Endothelial cell of umbilical vein (primary cell): ENCODE measurements around the gene PLXNB3. TPM values are rescaled to one million over a fixed set of nuclear protein-coding genes. Genes with fewer than 3 reads are reported as not detected.

Source experiments
- BruUV-seq: library from RNA; stranded (reverse); fragments of 400-500 nt; replicated peaks from 2 replicates; lab custom pipeline; 2021; lab: Mats Ljungman, UMichigan
- CTCF ChIA-PET: fragments of 300-600, 350-600 bp; sonication (Branson Sonifier 250); formaldehyde crosslinking; loops from one replicate; lab custom pipeline; 2021; ENCODE audit warnings: antibody characterized with exemption, inconsistent platforms; lab: Charles Lee
- POLR2A ChIA-PET: fragments of 300-600, 350-600 bp; sonication (Branson Sonifier 250); formaldehyde crosslinking; loops from one replicate; lab custom pipeline; 2021; ENCODE audit warnings: antibody characterized with exemption, inconsistent platforms; lab: Charles Lee
- DNase-seq: peaks from one replicate; pipeline ENCODE4 v3.0.0-alpha.2; 2011; ENCODE audit warnings: low read depth, low spot score
- FAIRE-seq: peaks from 2 replicates; lab custom pipeline; 2011; peaks lifted over from hg19 to GRCh38; lab: Jason Lieb, UNC
- H2AFZ ChIP-seq: 2 replicates; pipeline ENCODE4 v1.6.0; 2012; ENCODE audit warnings: low read depth, low read length, control low read depth, inconsistent platforms
- H3K27ac ChIP-seq: 2 replicates; pipeline ENCODE4 v1.5.1; 2011; ENCODE audit warnings: low read depth, mild to moderate bottlenecking, control low read depth, low read length, moderate library complexity; ENCODE audit not compliant: insufficient read depth
- H3K27me3 ChIP-seq, 2 experiments: 2 replicates each; pipeline versions ENCODE4 v1.6.0 to v1.6.1; 2011; ENCODE audit warnings: low read length in 2 of 2, mixed read lengths in 1 of 2; ENCODE audit not compliant: control insufficient read depth in 2 of 2, insufficient read depth in 2 of 2
- H3K36me3 ChIP-seq, 2 experiments: 2 replicates in 1 of 2; 3 replicates in 1 of 2; pipeline ENCODE4 v1.5.1; 2011; ENCODE audit warnings: low read length in 2 of 2, mild to moderate bottlenecking in 1 of 2, moderate library complexity in 1 of 2; ENCODE audit not compliant: control insufficient read depth in 2 of 2, insufficient read depth in 2 of 2; ENCODE audit errors: extremely low read depth in 1 of 2
- H3K4me1 ChIP-seq: 3 replicates; pipeline ENCODE4 v1.5.1; 2011; ENCODE audit warnings: mild to moderate bottlenecking, low read length; ENCODE audit not compliant: control insufficient read depth, insufficient read depth; ENCODE audit errors: extremely low read depth
- H3K4me2 ChIP-seq: 2 replicates; pipeline ENCODE4 v1.6.1; 2011; ENCODE audit warnings: low read length, control low read depth, mixed read lengths; ENCODE audit not compliant: insufficient read depth
- H3K4me3 ChIP-seq, 3 experiments: fragments of 200-600 bp in 1 of 3; sonication (generic), shearing (Covaris generic) in 1 of 3; replicated peaks in 1 of 3; 2 replicates each; pipeline ENCODE4 v1.5.1; 2011 to 2016; ENCODE audit warnings: control low read depth in 3 of 3, low read length in 3 of 3, mild to moderate bottlenecking in 2 of 3, inconsistent platforms in 1 of 3, low read depth in 1 of 3, moderate library complexity in 1 of 3; ENCODE audit not compliant: insufficient read depth in 1 of 3
- H3K79me2 ChIP-seq: 2 replicates; pipeline ENCODE4 v1.6.0; 2012; ENCODE audit warnings: low read length, inconsistent platforms; ENCODE audit not compliant: control insufficient read depth, insufficient read depth
- H3K9ac ChIP-seq: replicated peaks from 2 replicates; pipeline ENCODE3; 2011; ENCODE audit warnings: low read length, control low read depth; ENCODE audit not compliant: insufficient read depth; ENCODE audit errors: extremely low read depth
- H3K9me1 ChIP-seq: replicated peaks from 3 replicates; pipeline ENCODE4 v1.6.0; 2011; ENCODE audit warnings: mild to moderate bottlenecking, low read length; ENCODE audit not compliant: control insufficient read depth, insufficient read depth; ENCODE audit errors: extremely low read depth
- H3K9me3 ChIP-seq: replicated peaks from 2 replicates; pipeline ENCODE4 v1.5.1; 2012; ENCODE audit warnings: low read length, inconsistent platforms; ENCODE audit not compliant: control insufficient read depth, insufficient read depth
- H4K20me1 ChIP-seq: replicated peaks from 2 replicates; pipeline ENCODE3; 2011; ENCODE audit warnings: mild to moderate bottlenecking, low read length; ENCODE audit not compliant: control insufficient read depth, insufficient read depth; ENCODE audit errors: extremely low read depth
- EZH2 ChIP-seq: IDR thresholded peaks from 2 replicates; pipeline ENCODE4 v1.6.1; 2012; ENCODE audit warnings: borderline replicate concordance, low read depth, mild to moderate bottlenecking, moderate library complexity, low read length, inconsistent platforms; ENCODE audit not compliant: severe bottlenecking
- FOS ChIP-seq: IDR thresholded peaks from 2 replicates; pipeline ENCODE4 v1.6.1; 2011; ENCODE audit warnings: mild to moderate bottlenecking, low read length, moderate library complexity, borderline replicate concordance; ENCODE audit not compliant: insufficient read depth
- GATA2 ChIP-seq: IDR thresholded peaks from 2 replicates; pipeline ENCODE4 v1.7.0; 2011; ENCODE audit warnings: low read depth, mild to moderate bottlenecking, moderate library complexity, mixed read lengths, low read length; ENCODE audit not compliant: insufficient read length, insufficient read depth
- JUN ChIP-seq: IDR thresholded peaks from 2 replicates; pipeline ENCODE4 v1.6.1; 2011; ENCODE audit warnings: borderline replicate concordance, low read depth; ENCODE audit not compliant: insufficient read length, insufficient read depth
- MAX ChIP-seq: IDR thresholded peaks from 2 replicates; pipeline ENCODE4 v1.6.1; 2011; ENCODE audit not compliant: insufficient read depth, insufficient read length
- MYC ChIP-seq: IDR thresholded peaks from one replicate; pipeline ENCODE4 v1.6.1; 2011; ENCODE audit warnings: mild to moderate bottlenecking, low read depth, low read length
- POLR2A ChIP-seq: IDR thresholded peaks from 2 replicates; pipeline ENCODE4 v1.6.1; 2012; ENCODE audit warnings: low read depth, mild to moderate bottlenecking, control low read depth, low read length
- POLR2AphosphoS5 ChIP-seq: IDR thresholded peaks from 2 replicates; pipeline ENCODE4 v1.6.1; 2012; ENCODE audit warnings: low read depth, mild to moderate bottlenecking, control low read depth, low read length, moderate library complexity; ENCODE audit not compliant: insufficient read depth
- dilution Hi-C: fragments of 300-500 bp; cut with MboI; formaldehyde crosslinking; loops from one replicate; pipeline ENCODE4 v1.15.0; 2019; ENCODE audit warnings: low sequenced_read_pairs; ENCODE audit not compliant: extremely low pct_ligation_motif_present
- intact Hi-C: fragments of 100-400 bp; cut with micrococcal nuclease; formaldehyde crosslinking; loops from one replicate; pipeline ENCODE4 v1.10.0; 2022
- polyA plus RNA-seq, 4 experiments: library from polyadenylated mRNA; depleted of rRNA in 3 of 4; stranded (reverse) in 3 of 4; unstranded in 1 of 4; fragments of >200 nt; gene quantifications; 2 replicates each; pipeline versions ENCODE4 v1.2.1 to v1.2.3, GENCODE V29; 2011 to 2012; ENCODE audit warnings: missing spikeins in 1 of 4
- total RNA-seq: library from RNA; stranded (reverse); gene quantifications from 2 replicates; pipeline ENCODE4 v1.2.3, GENCODE V29; 2021
- TF ChIP-seq, protein P1 (sequence below), 2 donors: IDR thresholded peaks; 1 replicate in 1 of 2; 2 replicates in 1 of 2; pipeline ENCODE4 v1.5.1; 2011; ENCODE audit warnings: low read length in 2 of 2, mild to moderate bottlenecking in 2 of 2, moderate library complexity in 2 of 2, control low read depth in 1 of 2, inconsistent platforms in 1 of 2, low read depth in 1 of 2; ENCODE audit not compliant: insufficient read depth in 1 of 2; ENCODE audit errors: extremely low read depth in 1 of 2

The PLXNB3 gene
- total and polyA plus RNA-seq, 2 donors (not counting 3 experiments of a cell fraction or from before 2014, with no cell fraction given): 19.0 to 31.4 TPM

DNA sequence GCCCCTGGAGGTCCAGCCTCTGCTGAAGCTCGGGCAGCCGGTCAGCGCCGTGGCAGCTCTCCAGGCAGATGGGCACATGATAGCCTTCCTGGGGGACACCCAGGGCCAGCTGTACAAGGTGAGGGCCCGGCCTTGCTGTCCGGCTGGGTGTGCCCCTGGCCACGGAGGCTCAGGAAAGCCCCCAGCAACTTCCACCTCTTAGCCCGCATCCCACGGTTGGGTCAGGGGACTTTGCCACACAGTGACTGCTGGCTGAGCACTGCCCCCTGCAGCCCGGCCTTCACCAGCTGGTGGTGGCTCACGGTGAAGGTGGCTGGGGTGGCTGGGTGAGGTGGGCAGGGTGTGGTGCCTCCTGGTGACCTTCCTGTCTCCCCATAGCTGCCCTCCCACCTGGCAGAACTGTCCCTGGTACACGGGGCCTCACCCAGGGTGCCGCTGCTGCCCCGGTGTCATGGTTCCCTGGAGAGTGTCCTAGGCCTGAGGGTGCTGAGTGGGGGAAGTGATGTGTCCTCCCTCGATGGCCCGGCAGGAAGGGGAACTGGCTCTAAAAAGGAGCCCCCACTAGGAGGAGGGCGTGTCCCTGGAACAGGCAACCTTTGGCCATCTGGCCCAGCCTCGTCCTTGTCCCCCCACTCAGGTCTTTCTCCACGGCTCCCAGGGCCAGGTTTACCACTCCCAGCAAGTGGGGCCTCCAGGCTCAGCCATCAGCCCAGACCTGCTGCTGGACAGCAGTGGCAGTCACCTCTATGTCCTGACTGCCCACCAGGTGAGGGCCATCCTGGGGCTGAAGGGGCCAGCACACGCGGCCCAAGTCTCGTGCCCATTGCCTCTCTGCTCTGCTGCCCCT is 4.5 kb downstream of the PLXNB3 start:
- peaks cover 0 to 17% of the 10 kb centered on the region in 2 experiments for H3K36me3 ChIP-seq
- H3K9me1 ChIP-seq: no peaks in the 10 kb centered on the region
- dilution Hi-C loops: no loop called here
- DNase-seq (no peak), FAIRE-seq (no peak)
- TF ChIP-seq POLR2AphosphoS5: no peak
- H2AFZ ChIP-seq: no peak overlapping the region
- no peak overlapping the region for H3K4me3 ChIP-seq
- H3K9me3 ChIP-seq: no peaks in the 10 kb centered on the region
- intact Hi-C loops: loop anchor here (10.0 kb wide), 1 partner anchor 276 kb away; no protein-coding TSS in a partner anchor
- H3K4me1 ChIP-seq: peaks cover 20% of the 10 kb centered on the region
- no peaks in the 10 kb centered on the region for H4K20me1 ChIP-seq
- ChIA-PET POLR2A (no interaction called here), CTCF (interaction anchor here (1.3 kb wide), 1 partner anchor 11 kb away, joined by 3 read pairs; no protein-coding TSS in a partner anchor)
- no peaks in the 10 kb centered on the region for H3K27me3 ChIP-seq
- no peaks in the 10 kb centered on the region for H3K79me2 ChIP-seq
- BruUV-seq: no TSS peak
- H3K27ac ChIP-seq: no peak overlapping the region
- no peak overlapping the region for H3K9ac ChIP-seq
- H3K4me2 ChIP-seq: no peak overlapping the region

DNA sequence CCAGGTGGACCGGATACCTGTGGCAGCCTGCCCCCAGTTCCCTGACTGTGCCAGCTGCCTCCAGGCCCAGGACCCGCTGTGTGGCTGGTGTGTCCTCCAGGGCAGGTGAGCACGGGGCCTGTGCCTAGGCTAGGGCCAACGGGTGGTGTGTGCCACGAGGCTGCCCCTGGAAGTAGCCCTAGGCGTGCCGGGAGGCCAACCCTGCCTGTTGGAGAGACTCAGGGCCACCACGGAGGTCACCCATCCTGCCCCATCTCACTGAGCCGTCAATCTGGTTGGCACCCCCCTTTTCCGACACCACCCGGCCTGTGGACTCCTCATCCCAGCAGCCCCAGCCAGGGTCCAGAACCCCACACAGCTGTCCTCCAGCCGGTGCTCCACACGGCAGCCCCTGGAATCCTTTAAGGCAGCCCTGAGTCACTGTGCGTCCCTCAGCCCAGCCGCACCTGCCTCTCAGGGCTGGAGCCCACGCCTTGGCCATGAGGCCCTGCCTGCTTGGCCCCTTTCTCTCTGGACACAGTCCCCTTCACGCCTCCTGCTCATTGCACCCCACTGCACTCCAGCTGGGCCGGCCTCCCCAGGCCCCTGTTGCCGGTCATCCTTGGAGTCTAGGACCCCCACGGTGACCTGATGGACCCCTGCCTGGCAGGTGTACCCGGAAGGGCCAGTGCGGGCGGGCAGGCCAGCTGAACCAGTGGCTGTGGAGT is 5.3 kb downstream of the PLXNB3 start:
- no TSS peak for BruUV-seq
- H3K4me3 ChIP-seq: no peak overlapping the region
- no peak for FAIRE-seq
- H3K27ac ChIP-seq: no peak overlapping the region
- H3K9me3 ChIP-seq: no peaks in the 10 kb centered on the region
- no peak for DNase-seq
- no peaks in the 10 kb centered on the region for H4K20me1 ChIP-seq
- dilution Hi-C loops: no loop called here
- no peak overlapping the region for H3K4me2 ChIP-seq
- no peak overlapping the region for H3K9ac ChIP-seq
- no peaks in the 10 kb centered on the region for H3K9me1 ChIP-seq
- no peak overlapping the region for H2AFZ ChIP-seq
- TF ChIP-seq FOS (no peak), MYC (no peak), EZH2 (no peak), POLR2A (no peak), JUN (no peak), POLR2AphosphoS5 (no peak), GATA2 (no peak), MAX (no peak)
- TF ChIP-seq, protein P1, sequence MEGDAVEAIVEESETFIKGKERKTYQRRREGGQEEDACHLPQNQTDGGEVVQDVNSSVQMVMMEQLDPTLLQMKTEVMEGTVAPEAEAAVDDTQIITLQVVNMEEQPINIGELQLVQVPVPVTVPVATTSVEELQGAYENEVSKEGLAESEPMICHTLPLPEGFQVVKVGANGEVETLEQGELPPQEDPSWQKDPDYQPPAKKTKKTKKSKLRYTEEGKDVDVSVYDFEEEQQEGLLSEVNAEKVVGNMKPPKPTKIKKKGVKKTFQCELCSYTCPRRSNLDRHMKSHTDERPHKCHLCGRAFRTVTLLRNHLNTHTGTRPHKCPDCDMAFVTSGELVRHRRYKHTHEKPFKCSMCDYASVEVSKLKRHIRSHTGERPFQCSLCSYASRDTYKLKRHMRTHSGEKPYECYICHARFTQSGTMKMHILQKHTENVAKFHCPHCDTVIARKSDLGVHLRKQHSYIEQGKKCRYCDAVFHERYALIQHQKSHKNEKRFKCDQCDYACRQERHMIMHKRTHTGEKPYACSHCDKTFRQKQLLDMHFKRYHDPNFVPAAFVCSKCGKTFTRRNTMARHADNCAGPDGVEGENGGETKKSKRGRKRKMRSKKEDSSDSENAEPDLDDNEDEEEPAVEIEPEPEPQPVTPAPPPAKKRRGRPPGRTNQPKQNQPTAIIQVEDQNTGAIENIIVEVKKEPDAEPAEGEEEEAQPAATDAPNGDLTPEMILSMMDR (IDR thresholded peaks at IDR 0.05; ENCODE audit: extremely low read depth in 1 of 2, insufficient read depth in 1 of 2, low read depth in 1 of 2, low read length in 2 of 2): no peak
- no peaks in the 10 kb centered on the region for H3K79me2 ChIP-seq
- H3K4me1 ChIP-seq: peaks cover 19% of the 10 kb centered on the region
- ChIA-PET POLR2A (no interaction called here), CTCF (no interaction called here)
- no peaks in the 10 kb centered on the region for H3K27me3 ChIP-seq
- intact Hi-C loops: loop anchor here (10.0 kb wide), 1 partner anchor 275 kb away; no protein-coding TSS in a partner anchor
- peaks cover 0 to 17% of the 10 kb centered on the region in 2 experiments for H3K36me3 ChIP-seq
